Nephron progenitor cell (in vitro differentiated cells): ENCODE measurements around the gene ITGB6.
A peak's percentile ranks its signal among the peaks of the same experiment; 100 is the strongest.

Experiments used
- DNase-seq: peaks from one replicate; pipeline ENCODE4 v3.0.0; 2021
- H3K27ac Mint-ChIP-seq: 2 replicates; pipeline ENCODE4 v1.8.0; 2021; ENCODE audit warnings: mild to moderate bottlenecking, moderate library complexity, mixed read lengths
- H3K27me3 Mint-ChIP-seq: 2 replicates; pipeline ENCODE4 v1.8.0; 2021; ENCODE audit warnings: mild to moderate bottlenecking, low read depth, mixed read lengths; ENCODE audit not compliant: poor library complexity
- H3K36me3 Mint-ChIP-seq: 2 replicates; pipeline ENCODE4 v1.8.0; 2021; ENCODE audit warnings: low read depth, mixed read lengths
- H3K4me1 Mint-ChIP-seq: 2 replicates; pipeline ENCODE4 v1.8.0; 2021; ENCODE audit warnings: mixed read lengths
- H3K4me3 Mint-ChIP-seq: 2 replicates; pipeline ENCODE4 v1.8.0; 2021; ENCODE audit warnings: mild to moderate bottlenecking, moderate library complexity, mixed read lengths
- H3K9me3 Mint-ChIP-seq: 2 replicates; pipeline ENCODE4 v1.8.0; 2021; ENCODE audit warnings: mild to moderate bottlenecking, moderate library complexity, mixed read lengths
- CTCF ChIP-seq: fragments of 200-600 bp; sonication (generic); IDR thresholded peaks from 2 replicates; pipeline ENCODE4 v1.5.0; 2021; ENCODE audit warnings: antibody characterized with exemption

ITGB6 gene

GRCh38 chr2:160199683-160200389 lies at the start of gene ITGB6:
Gene ITGB6 (minus strand): TSS chr2:160200272. CDS start chr2:160200063, 209 bp downstream.
- no peak for DNase-seq
- Mint-ChIP-seq H3K4me3 (no peak within 1 kb of the TSS), H3K4me1 (peaks cover 18% of the 10 kb centered on the region), H3K27me3 (peaks cover 3% of the 10 kb centered on the region), H3K36me3 (peaks cover 4% of the 10 kb centered on the region), H3K27ac (no peak within 1 kb of the TSS), H3K9me3 (peaks cover 16% of the 10 kb centered on the region)
- no peak for TF ChIP-seq CTCF

GRCh38 chr2:160247296-160248035 lies 47.4 kb upstream of the ITGB6 start:
- no peaks in the 10 kb centered on the region for H3K9me3 Mint-ChIP-seq
- no peak overlapping the region for H3K4me3 Mint-ChIP-seq
- H3K36me3 Mint-ChIP-seq = no peaks in the 10 kb centered on the region
- H3K27ac Mint-ChIP-seq = no peak overlapping the region
- DNase-seq = no peak
- peaks cover 59% of the 10 kb centered on the region for H3K4me1 Mint-ChIP-seq
- no peak for TF ChIP-seq CTCF
- H3K27me3 Mint-ChIP-seq = no peaks in the 10 kb centered on the region

GRCh38 chr2:160246356-160246755 lies 46.3 kb upstream of the ITGB6 start:
- TF ChIP-seq CTCF = no peak
- no peak overlapping the region for H3K4me3 Mint-ChIP-seq
- H3K27me3 Mint-ChIP-seq = no peaks in the 10 kb centered on the region
- H3K27ac Mint-ChIP-seq = no peak overlapping the region
- no peaks in the 10 kb centered on the region for H3K9me3 Mint-ChIP-seq
- no peaks in the 10 kb centered on the region for H3K36me3 Mint-ChIP-seq
- peaks cover 65% of the 10 kb centered on the region for H3K4me1 Mint-ChIP-seq
- no peak for DNase-seq

- H3K27ac Mint-ChIP-seq = peak overlapping the region; percentile 8
- H3K36me3 Mint-ChIP-seq = no peaks in the 10 kb centered on the region
- peaks cover 68% of the 10 kb centered on the region for H3K4me1 Mint-ChIP-seq
- H3K27me3 Mint-ChIP-seq = no peaks in the 10 kb centered on the region
- H3K9me3 Mint-ChIP-seq = no peaks in the 10 kb centered on the region
- no peak for TF ChIP-seq CTCF
- no peak for DNase-seq
- H3K4me3 Mint-ChIP-seq = no peak overlapping the region
Measured at GRCh38 chr2:160245614-160246155, 45.6 kb upstream of the ITGB6 start.

GRCh38 chr2:160242893-160243564 lies 43.0 kb upstream of the ITGB6 start:
- DNase-seq = no peak
- H3K36me3 Mint-ChIP-seq = no peaks in the 10 kb centered on the region
- no peaks in the 10 kb centered on the region for H3K27me3 Mint-ChIP-seq
- peak overlapping the region; percentile 90 for H3K27ac Mint-ChIP-seq
- no peak for TF ChIP-seq CTCF
- H3K4me3 Mint-ChIP-seq = peak overlapping the region; percentile 27
- peaks cover 84% of the 10 kb centered on the region for H3K4me1 Mint-ChIP-seq
- no peaks in the 10 kb centered on the region for H3K9me3 Mint-ChIP-seq
